ENCODE results near the gene EYA2.

Gene EYA2

DNA sequence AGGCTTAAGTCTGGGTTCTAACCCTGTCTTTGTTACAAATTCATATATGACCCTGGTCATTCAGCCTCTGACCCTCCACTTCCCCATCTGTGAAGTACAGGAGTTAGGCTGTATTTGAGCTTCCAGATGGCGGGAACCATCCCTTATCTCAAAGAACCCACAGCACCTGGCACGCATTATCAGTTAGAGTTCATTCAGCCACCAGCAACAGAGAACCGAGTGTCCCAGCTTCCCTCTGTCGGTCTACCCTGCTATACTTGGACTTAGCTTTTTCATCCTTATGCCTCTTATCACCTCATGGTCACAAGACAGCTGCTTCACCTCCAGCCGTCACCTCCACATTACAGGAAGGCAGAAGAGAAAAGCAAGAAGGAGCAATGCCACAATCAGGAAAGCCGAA lies 147.8 kb downstream of the EYA2 start:
- no peak for DNase-seq

DNA sequence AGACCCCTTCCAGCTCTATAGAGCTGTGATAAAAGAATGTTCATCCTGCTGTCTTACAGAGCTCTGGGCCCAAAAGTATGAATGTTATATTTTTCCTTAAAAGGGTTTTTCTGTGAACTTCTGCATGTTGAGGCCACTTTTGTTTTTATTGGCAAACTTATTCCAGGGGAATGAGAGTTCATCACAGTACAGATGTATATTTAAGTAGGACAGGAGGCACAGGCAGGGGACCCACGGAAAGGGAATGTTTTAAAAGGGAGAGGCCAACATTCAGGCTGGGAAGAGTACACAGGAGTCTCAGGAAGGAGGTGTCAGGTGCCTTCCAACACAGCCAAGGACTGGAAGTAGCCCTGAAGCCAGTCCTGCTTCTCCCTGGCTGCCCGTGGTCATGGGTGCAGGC lies 148.4 kb downstream of the EYA2 start:
- no peak for DNase-seq

DNA sequence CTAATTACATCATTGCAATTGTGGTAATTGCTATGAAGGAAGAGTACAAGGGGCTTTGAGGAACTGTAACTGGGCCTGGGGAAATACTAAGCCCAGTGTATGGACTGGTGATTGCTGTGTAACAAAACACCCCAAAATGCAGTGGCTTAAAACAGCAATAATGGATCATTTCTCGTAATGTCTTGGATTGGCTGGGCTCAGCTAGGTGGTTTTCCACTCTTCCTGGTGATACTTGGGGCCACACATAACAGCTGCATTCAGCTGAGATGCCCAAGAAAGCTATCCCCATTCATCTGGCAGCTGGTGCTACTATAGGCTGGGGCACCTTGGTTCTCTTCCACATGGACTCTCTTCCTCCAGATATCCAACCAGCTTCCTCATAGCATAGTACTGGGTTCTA lies 150.3 kb downstream of the EYA2 start:
- no peak for DNase-seq

DNA sequence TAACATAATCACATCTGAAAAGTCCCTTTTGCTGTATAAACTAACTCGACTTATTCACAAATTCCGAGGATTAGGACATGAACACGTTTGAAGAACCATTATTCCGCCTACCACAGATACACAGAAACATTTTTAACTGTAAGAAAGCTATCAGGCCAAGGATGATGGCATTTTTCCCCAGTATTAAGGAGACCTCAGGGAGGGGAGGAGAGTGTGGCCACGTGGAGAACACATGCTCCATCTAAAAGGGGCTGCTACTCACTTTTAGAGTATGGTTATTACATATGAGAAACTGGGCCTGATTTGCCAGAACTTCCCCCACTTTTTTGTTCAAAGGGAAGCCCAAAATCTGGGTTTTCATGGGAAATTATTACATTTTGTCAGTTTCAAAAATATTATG lies 153.4 kb downstream of the EYA2 start:
- DNase-seq = no peak

DNA sequence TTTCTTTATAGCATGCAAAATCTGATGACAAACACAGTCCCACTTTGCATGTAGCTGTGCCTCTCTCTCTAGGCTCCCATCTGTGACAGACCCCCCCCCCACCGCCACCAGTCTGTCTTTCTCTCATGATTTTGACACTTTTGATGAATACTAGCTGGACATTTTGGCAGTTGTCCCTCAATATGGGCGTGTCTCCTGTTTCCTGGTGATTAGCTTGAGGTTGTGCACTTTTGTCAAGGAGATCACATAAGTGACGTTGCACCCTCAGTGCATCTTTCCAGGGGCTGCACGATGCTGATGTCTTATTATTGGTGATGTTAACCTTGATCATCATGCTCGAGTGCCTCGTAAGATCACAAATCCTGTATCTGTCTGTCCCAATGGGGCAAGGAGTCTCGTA lies 155.1 kb downstream of the EYA2 start:
- DNase-seq = no peak

DNA sequence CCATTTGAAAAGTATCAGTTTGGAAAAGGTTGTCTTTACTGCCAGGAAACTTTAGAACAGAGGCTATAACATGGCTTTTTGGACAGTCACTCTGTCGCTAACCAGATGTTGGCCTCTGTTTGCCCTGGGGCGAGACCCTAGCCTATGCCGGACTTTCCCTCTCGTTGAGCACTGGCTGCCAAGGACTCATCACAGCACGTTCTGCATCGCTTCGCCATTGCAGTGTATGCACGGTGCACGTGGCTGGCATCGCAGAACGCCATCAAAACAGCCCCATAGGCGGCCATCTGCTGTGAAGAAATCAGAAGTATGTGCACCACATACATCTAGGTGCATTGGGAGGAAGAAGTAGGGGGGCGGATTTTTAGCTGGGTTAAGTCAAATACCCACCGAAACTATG lies 156.4 kb downstream of the EYA2 start:
- no peak for DNase-seq

DNA sequence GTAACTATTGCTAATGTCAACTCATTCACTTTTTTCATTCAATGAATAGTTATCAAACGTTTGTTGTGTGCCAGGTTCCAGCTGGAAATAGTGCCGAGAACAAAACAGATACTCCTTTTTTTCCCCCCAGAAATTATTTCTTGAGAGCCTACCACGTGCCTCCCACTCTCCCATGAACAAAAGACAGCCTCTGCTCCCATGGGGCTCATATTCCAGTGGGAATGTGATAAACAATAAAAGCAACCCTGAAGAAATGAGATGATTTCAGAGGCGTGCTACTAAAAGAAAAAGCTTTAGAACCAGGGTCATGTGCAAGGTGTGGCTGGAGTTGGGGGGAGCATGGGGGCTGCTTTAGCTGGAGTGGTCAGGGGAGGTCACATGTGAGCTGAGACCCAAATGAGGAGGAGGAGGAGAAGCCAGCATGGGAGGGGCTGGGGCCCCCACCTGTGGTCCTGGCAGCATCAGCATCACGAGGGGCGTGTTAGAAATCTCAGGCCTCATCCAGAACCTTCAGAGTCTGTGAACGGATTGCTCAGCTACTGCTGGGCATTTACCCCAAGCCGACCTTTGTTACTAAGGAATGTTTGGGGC lies 157.4 kb downstream of the EYA2 start:
- DNase-seq = no peak

DNA sequence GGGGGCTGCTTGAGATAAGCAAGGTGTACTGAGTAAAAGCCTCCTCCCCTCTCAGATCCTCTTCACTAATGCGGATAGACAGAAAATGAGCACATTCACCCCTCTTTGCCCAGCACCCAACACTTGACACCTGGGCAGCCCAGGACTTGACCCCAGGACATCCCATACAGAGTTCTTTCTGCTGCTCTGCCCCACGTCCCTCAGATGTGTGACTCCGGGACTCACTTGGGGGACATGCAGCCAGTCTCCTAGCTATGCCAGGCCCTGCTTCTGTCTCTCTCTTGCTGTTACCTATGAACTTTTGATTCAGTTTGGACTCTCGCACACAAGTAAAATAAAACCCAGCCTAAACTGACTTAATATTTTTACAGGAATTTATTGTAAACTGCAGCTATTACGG lies 159.9 kb downstream of the EYA2 start:
- no peak for DNase-seq

DNA sequence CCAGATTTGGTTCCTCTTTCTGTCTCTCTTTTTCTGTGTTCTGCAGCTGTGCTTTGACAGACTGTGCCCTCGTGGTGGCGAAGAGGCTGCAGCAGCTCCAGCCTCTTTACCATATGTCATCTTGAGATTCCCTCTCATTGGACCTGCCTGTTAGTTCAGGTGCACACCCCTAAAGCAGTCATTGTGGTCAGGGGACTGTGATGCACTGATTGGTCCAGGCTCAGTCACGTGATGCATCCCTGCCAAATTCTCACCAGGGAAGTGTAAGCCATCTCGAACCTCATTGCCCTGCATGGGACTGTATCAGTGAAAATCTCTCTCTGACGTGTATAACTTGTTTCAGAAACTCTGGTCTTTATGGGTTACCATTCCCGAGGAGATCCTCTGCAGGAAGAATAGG lies 160.3 kb downstream of the EYA2 start:
- DNase-seq = no peak

DNA sequence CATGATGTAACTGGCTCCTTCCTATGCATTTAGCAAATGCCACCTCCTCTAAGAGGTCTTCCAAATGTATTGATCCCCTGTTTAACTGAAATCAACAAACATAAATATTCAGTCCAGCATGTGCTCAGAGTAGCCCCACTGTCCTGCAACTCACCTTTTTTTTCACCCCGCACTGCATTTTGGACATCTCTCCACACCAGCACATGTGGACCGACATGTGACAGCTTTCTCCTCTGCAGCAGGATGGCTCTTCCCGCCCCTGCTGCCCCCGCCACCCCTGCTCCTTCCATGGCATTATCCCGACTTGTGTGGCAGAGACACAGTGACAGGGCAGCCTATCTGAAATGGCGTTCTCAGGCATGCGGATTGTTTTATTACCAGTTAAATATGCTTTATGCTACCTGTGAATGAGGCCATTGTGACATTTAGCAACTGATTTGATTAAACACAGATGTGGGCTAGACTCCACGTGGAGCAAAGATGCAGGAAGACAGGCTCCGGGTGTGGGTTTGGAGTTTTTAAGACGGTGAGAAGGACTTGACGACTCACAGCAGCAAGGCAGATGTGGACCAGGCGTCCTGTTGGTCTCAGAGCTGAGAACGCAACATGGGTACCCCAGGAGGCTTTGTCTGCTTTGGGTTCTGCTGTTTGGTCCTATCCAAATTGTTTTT lies 161.2 kb downstream of the EYA2 start:
- DNase-seq = no peak

DNA sequence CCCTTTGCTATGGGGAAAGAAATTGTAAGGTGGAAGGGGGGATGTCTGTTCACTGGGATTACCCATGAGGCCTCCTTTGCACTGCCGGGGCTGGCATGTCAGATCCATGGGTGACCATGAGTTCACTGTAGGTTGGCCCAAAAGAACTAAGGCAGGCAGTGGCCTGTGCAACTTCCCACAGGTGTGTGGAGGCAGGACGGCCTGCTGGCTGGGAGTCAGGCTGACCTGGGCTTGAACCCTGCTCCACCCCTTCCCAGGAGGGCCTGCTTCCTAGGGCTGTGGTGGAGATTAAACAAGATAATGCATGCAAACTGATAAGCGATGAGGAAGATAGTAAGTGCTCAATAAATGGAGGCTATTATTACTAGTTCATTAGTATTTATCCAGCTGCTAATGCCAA lies 163.0 kb downstream of the EYA2 start:
- DNase-seq = no peak

DNA sequence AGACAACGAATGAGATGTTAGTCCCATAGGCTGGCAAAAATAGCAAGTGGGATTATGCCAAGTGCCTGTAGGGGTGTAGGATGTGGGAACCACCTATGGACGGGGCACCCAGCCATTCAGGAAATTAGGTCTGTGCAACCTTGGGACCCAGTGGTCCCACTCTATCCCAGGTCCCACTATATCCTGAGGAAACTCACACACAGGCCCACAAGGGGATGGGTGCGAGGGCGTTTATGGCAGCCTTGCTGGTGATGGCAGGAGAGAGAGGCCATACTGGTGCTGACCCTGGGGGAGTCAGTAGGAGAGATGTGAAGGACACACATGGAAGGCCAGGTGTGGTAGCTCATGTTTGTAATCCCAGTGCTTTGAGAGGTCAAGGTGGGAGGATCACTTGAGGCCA lies 163.6 kb downstream of the EYA2 start:
- no peak for DNase-seq

DNA sequence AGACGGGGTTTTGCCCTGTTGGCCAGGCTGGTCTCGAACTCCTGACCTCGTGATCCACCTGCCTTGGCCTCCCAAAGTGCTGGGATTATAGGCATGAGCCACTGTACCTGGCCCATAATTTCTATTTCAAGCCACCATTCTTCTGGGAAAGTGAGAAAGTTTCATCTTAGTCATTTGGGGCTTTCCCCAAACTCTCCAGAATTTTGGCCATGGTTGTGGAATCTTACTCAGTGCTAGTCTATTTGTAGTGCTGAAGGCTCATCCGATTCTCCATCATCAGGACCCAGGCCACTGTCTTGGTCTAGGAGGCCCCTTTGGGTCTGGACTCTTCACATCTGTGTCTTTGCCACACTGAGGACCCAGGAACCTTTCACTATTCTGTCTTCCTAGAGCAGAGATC lies 164.9 kb downstream of the EYA2 start:
- no peak for DNase-seq

DNA sequence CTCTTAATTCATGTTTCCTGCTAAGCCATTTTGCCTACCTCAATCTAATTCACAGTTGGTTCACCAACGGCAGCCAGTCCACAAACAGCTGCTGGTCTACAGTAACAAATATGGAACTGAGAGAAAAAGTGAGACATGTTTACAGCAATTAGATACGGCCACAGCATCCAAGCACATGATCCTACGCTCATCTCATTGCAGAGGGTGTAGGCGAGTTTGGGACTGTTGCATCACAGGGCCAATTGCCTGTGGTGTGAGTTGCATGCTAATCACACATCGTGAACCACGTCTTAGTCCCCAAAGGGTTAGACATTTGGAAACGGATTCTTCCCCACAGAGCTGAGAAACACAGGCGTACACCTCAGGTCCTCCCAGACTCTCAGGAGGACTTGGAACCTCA lies 166.9 kb downstream of the EYA2 start:
- no peak for DNase-seq

DNA sequence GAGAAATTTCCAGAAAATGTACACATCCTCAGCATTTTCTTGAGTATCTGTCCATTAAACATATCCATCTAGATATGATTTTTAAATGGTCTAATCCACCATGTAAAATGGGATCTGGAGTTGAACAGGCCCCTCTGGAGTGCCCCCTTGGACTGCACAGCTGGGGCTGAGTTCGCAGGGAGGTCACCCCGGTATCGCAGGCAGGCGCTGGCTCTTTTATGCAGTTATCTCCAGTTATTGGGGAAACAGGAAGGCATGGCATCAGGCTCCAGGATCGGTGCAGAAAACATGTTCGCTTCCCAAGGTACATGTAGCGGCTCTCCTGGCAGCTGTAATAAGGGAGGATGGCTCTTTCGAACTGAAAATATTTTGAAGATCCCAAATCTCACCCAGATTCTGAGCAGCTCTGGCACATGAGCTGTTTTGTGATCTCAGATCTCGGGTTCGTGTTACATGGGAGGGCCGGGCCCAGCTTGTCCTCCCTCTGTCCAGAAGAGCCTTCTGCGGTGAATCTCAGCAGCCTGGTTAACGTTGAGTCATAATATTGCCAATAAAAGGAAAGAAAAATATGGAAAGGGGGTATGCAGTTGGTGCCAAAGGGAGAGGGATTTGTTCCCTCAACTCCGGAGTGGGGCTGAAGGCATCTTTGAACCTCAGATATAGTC lies 167.7 kb downstream of the EYA2 start:
- DNase-seq = no peak

DNA sequence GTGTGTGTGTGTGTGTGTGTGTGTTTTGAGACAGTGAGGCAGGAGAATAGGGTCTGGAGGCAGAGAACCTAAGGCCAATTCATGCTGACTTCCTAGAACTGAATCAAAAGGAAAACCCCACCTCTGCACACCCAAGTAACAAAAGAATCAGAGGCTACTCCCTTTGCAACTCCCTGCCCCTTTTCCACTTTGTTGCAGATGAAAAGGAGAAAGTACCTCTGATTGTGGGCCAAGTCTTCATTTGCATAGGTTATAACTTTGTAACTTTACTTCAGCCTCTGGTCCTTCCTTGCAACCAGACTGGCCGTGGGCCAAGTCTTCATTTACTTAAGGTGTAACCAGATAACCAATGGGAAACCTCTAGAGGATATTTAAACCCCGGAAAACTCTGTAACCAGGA lies 168.8 kb downstream of the EYA2 start:
- DNase-seq = no peak

DNA sequence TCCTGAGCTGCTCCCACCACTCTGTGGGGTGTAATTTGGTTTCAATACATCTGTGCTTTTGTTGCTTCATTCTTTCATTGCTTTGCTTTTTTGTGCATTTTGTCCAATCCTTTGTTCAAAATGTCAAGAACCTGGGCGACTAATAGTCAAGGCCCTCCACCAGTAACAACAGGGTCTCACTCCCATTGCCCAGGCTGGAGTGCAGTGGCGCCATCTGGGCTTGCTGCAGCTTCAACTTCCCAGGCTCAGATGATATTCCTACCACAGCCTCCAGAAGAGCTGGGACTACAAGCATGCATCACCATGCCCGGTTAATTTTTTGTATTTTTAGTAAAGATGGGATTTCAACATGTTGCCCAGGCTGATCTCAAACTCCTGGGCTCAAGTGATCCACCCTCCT lies 169.2 kb downstream of the EYA2 start:
- no peak for DNase-seq

DNA sequence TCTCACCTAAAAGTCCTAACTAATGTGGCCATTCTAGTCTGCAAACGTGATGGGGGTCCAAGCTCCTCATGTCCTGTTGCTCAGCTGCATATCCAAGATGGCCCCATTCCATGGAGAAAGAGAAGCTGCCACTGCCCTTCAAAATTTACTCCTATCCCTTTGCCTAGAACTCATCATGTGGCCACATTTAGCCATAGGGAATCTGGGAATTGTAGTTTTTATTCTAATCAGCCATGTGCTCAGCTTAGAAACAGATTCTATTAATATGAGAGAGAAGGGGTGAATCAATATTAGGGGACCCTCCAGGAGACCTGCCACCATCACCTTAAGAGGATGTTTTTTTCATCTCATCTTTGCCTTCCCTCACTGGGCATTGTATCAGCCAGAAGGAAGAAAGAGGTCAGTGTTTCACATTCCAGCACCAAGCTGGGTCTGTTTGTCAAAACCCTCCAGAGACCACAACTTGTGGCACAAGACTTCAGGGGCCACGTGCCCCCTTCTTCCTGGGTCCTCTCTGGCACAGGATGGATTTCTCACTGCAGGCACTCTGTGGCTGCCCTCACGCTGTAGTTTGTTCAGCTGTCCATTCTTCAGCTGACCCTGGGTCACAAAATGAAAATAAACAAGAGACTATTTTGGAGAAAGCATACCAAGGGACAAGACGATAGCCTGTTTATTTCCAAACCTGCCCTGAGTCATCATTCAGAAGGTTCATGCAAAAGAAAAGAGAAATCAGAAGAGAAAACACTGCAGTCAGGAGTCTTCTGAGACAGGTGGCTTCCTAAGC lies 172.0 kb downstream of the EYA2 start:
- no peak for DNase-seq

DNA sequence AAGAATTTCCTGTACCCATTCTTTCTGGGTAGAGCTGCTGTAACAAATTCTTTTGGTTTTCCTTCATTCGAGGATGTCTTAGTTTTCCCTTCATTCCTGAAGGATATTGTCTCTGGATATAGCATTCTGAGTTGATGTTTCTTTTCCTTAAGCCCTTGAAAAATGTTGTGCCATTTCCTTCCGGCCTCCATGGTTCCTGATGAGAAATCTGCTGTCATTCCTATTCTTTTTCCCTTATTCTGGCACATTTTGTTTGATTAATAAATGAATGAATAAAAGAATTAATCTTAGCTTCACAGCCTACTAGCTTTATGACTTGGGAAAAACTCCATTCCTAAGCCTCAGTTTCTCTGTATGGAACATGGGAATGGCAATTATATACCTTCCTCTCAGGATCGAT lies 173.1 kb downstream of the EYA2 start:
- no peak for DNase-seq

DNA sequence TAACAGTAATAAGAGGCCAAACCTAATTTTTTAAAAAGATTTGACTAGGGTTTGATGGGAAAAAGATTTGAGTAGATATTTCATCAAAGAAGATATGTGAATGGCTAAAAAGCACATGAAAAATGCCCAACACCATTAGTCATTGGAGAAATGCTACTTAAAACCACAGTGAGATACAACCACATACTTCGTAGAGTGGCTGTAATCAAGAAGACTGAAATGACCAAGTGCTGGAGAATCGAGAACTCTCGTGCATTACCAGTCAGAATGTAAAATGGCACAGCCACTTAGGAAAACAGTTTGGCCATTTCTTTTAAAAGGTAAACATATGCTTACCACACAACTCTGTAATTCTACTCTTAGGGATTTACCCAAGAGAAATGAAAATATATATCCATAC lies 175.5 kb downstream of the EYA2 start:
- DNase-seq = no peak

DNA sequence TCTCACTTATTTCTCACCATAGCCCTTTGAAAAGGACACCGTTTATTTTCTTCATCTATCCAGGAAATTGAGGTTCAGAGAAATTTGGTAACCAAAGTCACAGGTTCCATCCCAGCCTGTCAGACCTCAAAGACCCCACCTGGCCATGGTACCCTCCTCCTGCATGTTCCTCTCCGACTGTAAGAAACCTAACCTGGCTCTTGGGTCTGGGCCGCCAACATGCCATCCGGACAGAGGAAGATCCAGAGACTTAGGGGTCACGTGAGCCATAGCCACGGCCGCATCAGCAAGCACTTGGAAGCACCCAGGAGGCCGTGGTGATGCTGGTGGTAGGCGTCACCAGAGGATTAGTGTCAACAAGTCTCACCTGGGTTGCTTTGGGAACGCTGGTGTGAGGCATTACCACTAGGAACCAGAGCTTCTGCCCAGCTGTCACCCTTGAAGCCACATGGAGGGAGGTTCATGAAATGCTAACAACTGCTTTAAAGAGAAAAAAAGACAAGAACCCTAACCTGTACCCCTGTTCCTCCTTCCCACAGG lies 177.1 kb downstream of the EYA2 start:
- DNase-seq = no peak

DNA sequence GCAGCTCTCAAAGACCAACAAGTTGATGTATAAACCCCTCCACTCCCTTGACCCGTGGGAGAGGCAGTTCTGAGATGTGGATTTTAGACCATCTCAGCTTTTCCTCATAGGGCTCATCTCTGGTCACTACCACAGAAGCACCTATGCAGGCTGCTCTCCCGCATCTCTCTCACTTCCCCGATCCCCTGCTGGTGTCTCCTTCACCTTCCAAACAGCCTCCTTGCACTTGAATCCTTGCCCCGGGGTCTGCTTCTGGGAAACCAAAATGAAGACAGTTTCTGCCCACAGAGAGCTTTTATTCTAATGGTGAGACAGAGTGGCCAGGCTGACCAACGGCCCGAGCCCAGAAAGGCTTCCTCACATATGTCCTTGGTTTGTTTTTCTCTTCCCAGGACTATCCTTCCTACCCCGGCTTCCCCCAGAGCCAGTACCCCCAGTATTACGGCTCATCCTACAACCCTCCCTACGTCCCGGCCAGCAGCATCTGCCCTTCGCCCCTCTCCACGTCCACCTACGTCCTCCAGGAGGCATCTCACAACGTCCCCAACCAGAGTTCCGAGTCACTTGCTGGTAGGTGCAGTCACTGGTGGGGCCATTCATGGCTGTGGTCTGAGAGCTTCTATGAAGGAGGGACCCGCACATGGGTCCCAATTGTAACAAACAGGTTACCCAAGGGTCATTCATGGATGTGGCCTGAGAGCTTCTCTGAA lies 179.3 kb downstream of the EYA2 start:
- no peak for DNase-seq

DNA sequence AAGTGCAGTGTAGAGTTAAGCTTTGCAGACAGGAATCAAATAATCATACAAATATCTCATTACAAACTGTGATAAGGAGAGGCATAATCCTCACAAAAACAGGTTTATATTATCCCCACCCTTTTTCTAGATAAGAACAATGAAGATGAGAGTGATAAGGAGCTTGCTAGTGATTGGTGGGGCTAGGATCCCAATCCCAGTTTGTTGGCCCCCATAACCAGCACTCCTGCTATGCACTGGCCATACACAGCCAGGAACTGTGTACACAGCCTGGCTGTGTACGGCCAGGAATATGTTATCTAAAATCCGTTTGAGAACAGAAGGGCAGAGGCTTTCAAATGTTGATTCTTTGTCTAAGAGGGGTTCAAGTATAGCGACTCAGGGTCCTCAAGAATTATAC lies 180.6 kb downstream of the EYA2 start:
- no peak for DNase-seq
